K562 (cell line): Measurements from ENCODE around the gene NEDD4L. TPM values are rescaled to one million over a fixed set of nuclear protein-coding genes. Genes with fewer than 3 reads are reported as not detected.

ENCODE experiments used
- AFF1 ChIP-seq, 2 experiments: fragments of 450-650 bp; IDR thresholded peaks; 2 replicates each; pipeline ENCODE4 v1.6.1; 2018; ENCODE audit warnings: mild to moderate bottlenecking in 2 of 2, low read depth in 1 of 2; ENCODE audit not compliant: partially characterized antibody in 2 of 2
- ATF7 ChIP-seq: fragments of 450-650 bp; IDR thresholded peaks from 2 replicates; pipeline ENCODE4 v1.7.1; 2014; ENCODE audit warnings: mild to moderate bottlenecking, moderate library complexity
- FOXK1 ChIP-seq: sonication (generic); formaldehyde crosslinking; IDR thresholded peaks from 2 replicates; pipeline ENCODE4 v1.8.0; 2022; ENCODE audit warnings: missing genetic modification reagents, mild to moderate bottlenecking, borderline replicate concordance
- HMGXB4 ChIP-seq: sonication (generic); formaldehyde crosslinking; IDR thresholded peaks from 2 replicates; pipeline ENCODE4 v1.8.1; 2023; ENCODE audit warnings: mild to moderate bottlenecking, missing genetic modification reagents
- NONO ChIP-seq, 2 experiments: fragments of 200-400 bp in 1 of 2; fragments of 450-650 bp in 1 of 2; formaldehyde crosslinking in 1 of 2; IDR thresholded peaks; 2 replicates each; pipeline ENCODE4 v1.6.1; 2017; ENCODE audit warnings: low read depth in 2 of 2, mild to moderate bottlenecking in 2 of 2, moderate library complexity in 2 of 2, low read length in 1 of 2
- POU5F1 ChIP-seq: fragments of 150-350 bp; IDR thresholded peaks from 2 replicates; pipeline ENCODE4 v1.6.1; 2014; ENCODE audit warnings: borderline replicate concordance, low read length, low read depth, mild to moderate bottlenecking; ENCODE audit not compliant: partially characterized antibody
- RFX5 ChIP-seq: IDR thresholded peaks from 2 replicates; pipeline ENCODE4 v1.6.1; 2011; ENCODE audit warnings: low read depth, mild to moderate bottlenecking, improper control_type of control experiment, low read length
- SRSF9 ChIP-seq: fragments of 200-400 bp; formaldehyde crosslinking; IDR thresholded peaks from 2 replicates; pipeline ENCODE4 v1.6.1; 2017; ENCODE audit warnings: low read depth, low read length, borderline replicate concordance
- ZNF436 ChIP-seq: fragments of 250-450, 450-650 bp; sonication (Bioruptor Pico); formaldehyde crosslinking; IDR thresholded peaks from 2 replicates; pipeline ENCODE4 v1.7.0; 2020; ENCODE audit warnings: mild to moderate bottlenecking
- ZNF609 ChIP-seq: sonication (generic); formaldehyde crosslinking; IDR thresholded peaks from 2 replicates; pipeline ENCODE4 v1.8.1; 2023; ENCODE audit warnings: missing genetic modification reagents, mild to moderate bottlenecking, borderline replicate concordance
- polyA plus RNA-seq, 8 experiments: library from polyadenylated mRNA; depleted of rRNA in 4 of 8; stranded (reverse) in 5 of 8; unstranded in 3 of 8; fragments of >200 nt; fragmentation: Nextera tagmentation in 2 of 8; fragmentation: Illumina TruSeq in 1 of 8; extraction: Ambion mirVana in 2 of 8; extraction: Trizol in 1 of 8; gene quantifications; 2 replicates each; pipeline versions ENCODE4 v1.2.1 to v1.2.3, GENCODE V29; 2011 to 2014; ENCODE audit warnings: inconsistent platforms in 1 of 8, missing spikeins in 1 of 8
- total RNA-seq, 7 experiments: library from RNA; depleted of rRNA in 6 of 7; stranded (reverse); fragments of >200 nt in 6 of 7; fragmentation: Illumina TruSeq in 2 of 7; extraction: Trizol in 2 of 7; gene quantifications; 2 replicates each; pipeline versions ENCODE4 v1.2.1 to v1.2.3, GENCODE V29; 2011 to 2021; ENCODE audit warnings: low replicate concordance in 1 of 7
- TF ChIP-seq, protein P1 (sequence below), 3 experiments: fragments of 200-800 bp in 1 of 3; fragments of 250-450 bp in 1 of 3; fragments of 450-650 bp in 1 of 3; sonication (Bioruptor Pico) in 1 of 3; sonication (Bioruptor generic) in 1 of 3; formaldehyde crosslinking in 1 of 3; IDR thresholded peaks; 2 replicates each; pipeline versions ENCODE4 v1.6.1 to v1.8.0; 2016 to 2022; ENCODE audit warnings: mild to moderate bottlenecking in 2 of 3, missing genetic modification characterization in 2 of 3, missing compliant biosample characterization in 1 of 3, moderate library complexity in 1 of 3

The NEDD4L gene
- total and polyA plus RNA-seq, 9 of the 15 experiments (the other 6 are each of a cell fraction or from before 2014, with no cell fraction given), result 8.1 to 33.4 (median 19.9) TPM

DNA sequence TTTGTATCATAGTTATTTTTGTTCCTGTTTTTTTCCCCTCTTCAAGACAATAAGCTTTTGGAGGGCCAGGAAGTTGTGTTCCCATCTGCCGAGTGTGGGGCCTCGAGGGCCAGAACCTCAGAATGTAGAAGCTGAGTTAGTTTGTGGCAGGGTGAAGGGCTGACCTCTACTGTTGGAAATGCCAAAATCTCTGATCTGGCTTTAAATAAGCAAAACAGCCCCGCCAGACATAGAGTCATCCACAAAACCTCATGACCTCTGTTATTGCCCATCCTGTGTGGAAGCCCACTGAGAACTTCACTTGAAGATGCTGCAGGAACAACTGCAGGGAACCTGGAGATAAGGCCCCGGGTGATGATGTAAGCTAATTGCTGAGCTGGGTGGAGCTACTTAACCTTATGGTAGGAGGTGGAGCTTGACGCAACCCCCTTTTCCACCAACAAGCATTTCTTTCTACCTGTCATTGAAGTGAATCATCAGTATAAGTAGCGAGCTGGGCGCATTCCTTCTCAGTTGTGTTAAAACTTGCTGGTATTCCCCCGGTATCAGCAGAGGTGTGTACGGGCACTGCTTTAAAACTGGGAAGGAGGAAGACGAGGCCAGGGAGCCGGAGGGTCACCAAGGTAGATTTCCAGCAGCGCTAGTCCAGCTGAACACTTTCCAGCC lies 177.2 kb downstream of the NEDD4L start (continued):
- TF ChIP-seq HMGXB4 (CRISPR knock-in tag), result no peak
- peak; percentile 91 for TF ChIP-seq ATF7
- no peak for TF ChIP-seq ZNF436 (CRISPR knock-in tag)
- TF ChIP-seq ZNF609 (CRISPR knock-in tag), result no peak
- TF ChIP-seq RFX5, result no peak
- TF ChIP-seq FOXK1, result no peak
- TF ChIP-seq NONO (IDR thresholded peaks at IDR 0.05; ENCODE audit: low read depth in 2 of 2, low read length in 1 of 2), result no peak
- no peak for TF ChIP-seq AFF1 (IDR thresholded peaks at IDR 0.05; ENCODE audit: low read depth in 1 of 2, partially characterized antibody in 2 of 2)
- TF ChIP-seq, protein P1, sequence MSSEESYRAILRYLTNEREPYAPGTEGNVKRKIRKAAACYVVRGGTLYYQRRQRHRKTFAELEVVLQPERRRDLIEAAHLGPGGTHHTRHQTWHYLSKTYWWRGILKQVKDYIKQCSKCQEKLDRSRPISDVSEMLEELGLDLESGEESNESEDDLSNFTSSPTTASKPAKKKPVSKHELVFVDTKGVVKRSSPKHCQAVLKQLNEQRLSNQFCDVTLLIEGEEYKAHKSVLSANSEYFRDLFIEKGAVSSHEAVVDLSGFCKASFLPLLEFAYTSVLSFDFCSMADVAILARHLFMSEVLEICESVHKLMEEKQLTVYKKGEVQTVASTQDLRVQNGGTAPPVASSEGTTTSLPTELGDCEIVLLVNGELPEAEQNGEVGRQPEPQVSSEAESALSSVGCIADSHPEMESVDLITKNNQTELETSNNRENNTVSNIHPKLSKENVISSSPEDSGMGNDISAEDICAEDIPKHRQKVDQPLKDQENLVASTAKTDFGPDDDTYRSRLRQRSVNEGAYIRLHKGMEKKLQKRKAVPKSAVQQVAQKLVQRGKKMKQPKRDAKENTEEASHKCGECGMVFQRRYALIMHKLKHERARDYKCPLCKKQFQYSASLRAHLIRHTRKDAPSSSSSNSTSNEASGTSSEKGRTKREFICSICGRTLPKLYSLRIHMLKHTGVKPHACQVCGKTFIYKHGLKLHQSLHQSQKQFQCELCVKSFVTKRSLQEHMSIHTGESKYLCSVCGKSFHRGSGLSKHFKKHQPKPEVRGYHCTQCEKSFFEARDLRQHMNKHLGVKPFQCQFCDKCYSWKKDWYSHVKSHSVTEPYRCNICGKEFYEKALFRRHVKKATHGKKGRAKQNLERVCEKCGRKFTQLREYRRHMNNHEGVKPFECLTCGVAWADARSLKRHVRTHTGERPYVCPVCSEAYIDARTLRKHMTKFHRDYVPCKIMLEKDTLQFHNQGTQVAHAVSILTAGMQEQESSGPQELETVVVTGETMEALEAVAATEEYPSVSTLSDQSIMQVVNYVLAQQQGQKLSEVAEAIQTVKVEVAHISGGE (CRISPR knock-in tag; IDR thresholded peaks at IDR 0.05), result 0 out of 6 replicates have a peak, but pooled peaks of 1 of the 3 experiments have one; percentile 30
- TF ChIP-seq POU5F1, result no peak
- TF ChIP-seq SRSF9, result no peak
